NCI-H128 (cell line): ENCODE measurements around the gene MEX3C.

Experiments used
- DNase-seq: peaks from one replicate; lab custom pipeline; 2025; ENCODE audit not compliant: unreplicated experiment; lab: John Stamatoyannopoulos, UW

Gene MEX3C

GRCh38 chr18:51197661-51198424 lies at the start of gene MEX3C:
Gene MEX3C (minus strand): TSS chr18:51197681. CDS start chr18:51197320, 361 bp downstream.
- DNase-seq = peak; percentile 100

- DNase-seq = no peak
Measured at GRCh38 chr18:51241226-51241625, 43.7 kb upstream of the MEX3C start.

DNA sequence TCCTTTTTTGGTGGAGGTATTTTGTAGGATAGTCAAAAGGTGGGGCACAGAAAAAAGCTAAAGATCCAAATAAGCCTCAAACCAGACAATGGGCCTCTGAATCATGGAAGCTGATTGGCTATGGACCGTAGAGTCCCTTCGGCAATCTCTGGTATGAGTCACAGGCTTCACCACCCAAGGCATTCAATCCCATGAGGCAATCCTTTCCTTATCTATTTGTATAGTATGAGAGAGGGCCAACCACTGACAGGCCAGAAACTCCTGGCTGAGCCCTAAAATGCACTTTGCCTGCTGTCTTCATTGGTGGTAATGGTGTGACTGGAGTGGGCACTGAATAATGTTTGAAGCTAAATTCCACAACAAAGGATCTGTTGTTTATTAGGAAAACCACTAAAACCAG lies 38.7 kb upstream of the MEX3C start:
- DNase-seq = no peak

- DNase-seq = no peak
Measured at GRCh38 chr18:51235009-51235789, 37.7 kb upstream of the MEX3C start.

DNA sequence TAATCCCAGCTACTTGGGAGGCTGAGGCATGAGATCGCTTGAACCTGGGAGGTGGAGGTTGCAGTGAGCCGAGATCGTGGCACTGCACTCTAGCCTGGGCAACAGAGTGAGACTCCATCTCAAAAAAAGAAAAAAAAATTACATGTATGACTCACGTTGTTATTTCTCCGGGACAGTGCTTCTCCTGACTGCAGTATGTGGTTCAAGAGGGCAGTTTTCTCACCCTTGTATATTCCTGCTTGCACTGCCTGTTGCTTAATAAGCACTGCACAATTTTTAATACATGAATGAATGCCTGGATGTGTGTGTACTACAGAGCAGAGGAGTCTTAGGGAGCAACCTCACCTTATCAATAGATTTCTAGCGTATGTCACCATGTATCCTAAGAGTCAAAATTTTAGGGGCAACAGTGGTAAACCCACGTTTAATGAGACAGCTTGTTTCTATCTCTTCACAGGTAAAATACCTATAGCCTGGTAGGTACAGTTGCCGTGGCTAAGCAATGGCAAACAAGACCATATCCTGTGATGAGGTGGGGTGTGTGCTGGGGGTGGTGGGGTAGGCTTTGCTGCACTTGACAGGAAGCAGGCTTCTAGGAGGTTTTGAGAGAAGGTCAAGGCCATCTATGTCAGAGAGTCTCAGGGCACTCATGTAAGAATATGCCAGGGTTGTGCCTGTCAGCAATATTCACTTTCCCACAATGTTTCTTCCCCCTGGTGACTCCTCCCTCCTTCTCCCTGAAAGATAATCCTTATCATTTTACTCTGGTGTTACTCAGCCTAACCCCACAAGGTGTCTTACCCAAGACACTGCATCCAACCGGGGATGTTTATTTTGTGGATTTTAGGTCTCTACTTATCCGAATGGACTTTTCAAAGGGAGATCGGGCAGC lies 36.9 kb upstream of the MEX3C start:
- no peak for DNase-seq

DNA sequence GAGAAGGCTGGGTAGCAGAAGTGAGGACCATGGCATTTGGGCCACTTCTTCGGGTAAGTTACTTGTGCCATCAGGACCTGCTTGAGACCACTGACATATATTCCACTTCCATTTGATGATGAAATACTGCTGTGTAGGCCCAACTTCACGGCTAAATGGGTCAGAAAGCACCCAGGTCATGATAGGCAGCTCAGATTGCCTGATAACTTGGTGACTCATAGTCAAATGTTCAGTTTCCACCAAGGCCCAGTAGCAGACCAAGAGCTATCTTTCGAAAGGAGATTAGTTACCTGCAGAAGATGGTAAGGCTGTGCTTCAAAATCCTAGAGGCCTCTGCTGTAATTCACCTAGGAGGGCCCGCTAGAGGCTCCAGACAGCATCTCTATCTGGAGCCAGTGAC lies 31.8 kb upstream of the MEX3C start:
- no peak for DNase-seq

DNA sequence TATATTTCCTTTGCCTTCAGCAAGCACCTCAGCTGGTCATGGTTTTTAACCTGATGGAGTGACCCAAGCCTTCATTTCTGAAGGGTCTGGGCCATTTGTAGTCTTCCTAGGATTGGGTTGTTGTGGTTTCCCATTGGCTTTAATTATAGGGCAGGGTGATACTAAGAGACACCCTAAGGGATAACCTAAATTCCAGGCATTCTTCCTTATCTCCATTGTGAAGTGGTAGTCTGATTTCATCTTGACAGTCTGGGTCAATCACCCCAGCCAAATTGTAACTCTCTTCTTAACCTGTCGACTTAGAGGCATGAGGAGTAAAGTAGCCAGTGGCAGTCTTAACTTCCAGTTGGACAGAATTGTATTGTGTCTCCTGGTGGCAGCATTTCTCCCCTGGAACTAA lies 30.2 kb upstream of the MEX3C start:
- DNase-seq = no peak

GRCh38 chr18:51226587-51227350 lies 29.3 kb upstream of the MEX3C start:
- DNase-seq = no peak

- DNase-seq = no peak
Measured at GRCh38 chr18:51226068-51226467, 28.6 kb upstream of the MEX3C start.

- DNase-seq = no peak
Measured at GRCh38 chr18:51212606-51213005, 15.1 kb upstream of the MEX3C start.

- no peak for DNase-seq
Measured at GRCh38 chr18:51211552-51211951, 14.1 kb upstream of the MEX3C start.

- no peak for DNase-seq
Measured at GRCh38 chr18:51196811-51197660, 445 bp downstream of the MEX3C start.

GRCh38 chr18:51196118-51196810 lies 1.2 kb downstream of the MEX3C start:
- no peak for DNase-seq

DNA sequence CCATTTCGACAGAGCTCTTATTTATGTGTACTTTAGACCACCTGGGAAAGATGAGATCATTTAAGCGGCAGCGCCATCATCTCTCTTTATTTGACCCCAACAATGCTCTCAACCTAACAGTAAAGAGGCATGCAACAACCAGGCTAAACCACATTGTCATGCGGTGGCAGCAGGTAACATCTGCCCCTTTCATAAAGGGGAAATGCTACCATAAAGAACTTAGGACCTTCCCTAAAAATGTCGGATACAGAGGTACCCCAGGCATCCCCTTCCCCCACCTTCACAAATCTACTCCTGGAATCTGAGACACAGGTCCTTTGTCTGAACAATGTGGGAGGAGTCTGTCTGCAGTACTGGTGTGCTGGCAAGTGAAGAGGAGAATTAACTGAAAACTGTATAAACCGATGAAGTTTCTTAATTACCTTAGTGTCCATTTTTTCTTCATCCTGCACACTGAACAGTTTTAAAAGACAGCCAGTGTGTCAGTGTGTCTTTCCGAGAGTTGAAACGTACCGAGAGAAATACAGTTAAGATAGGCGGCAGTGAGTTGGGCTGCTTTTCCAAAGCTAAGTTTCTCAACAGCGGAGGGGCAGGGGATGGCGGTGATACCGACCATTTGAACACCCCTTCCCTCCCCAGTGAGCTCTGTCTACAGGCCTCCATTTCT lies 1.9 kb downstream of the MEX3C start:
- DNase-seq = peak; percentile 43

DNA sequence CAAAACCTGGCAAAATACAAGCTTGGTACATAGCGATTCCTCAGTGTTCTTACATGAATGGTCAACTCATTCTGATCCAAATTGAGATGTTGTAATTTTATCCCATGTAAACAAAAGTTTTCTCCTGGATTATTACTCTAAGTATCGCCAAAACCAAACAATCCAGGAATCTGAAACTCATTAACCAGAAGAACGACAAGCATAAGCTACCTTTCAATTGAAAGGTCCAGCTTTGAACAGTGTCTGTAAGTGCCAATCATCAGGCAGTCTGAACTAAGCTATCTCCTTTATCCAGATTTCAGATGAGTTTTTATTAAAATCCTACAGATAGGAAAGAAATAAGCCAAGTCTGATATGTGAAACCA lies 2.4 kb downstream of the MEX3C start:
- DNase-seq = no peak

- DNase-seq = no peak
Measured at GRCh38 chr18:51194604-51195003, 2.9 kb downstream of the MEX3C start.

DNA sequence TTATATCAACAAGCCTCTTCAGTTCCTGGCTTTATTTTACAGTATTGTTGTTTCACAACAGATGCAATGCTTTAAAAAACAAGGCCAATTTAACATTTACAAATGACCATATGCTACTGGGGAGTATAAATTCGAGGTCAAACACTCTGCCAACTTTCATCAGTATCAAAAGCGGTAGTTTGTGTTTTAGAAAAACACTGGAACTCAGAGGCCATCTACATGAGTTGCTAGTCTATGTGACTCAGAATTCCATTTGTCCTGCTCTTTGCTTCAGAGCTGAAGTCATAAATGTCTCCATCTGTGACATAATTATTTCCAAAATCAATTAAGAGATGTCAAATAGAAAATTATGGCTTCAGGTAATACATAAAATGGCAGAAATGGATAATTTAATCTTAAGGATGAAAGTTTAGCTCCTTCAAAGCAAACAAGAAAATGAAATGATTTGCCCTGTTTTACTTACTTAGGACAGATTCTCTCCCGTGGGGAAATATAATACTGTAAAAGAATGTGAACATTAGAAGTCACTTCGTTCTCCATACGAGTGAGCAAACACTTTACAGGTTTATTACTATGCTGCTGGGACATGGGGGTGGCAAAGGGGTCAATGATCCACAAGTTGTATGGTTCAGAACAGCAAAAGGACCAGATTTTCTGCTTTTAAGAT lies 3.7 kb downstream of the MEX3C start:
- no peak for DNase-seq

- no peak for DNase-seq
Measured at GRCh38 chr18:51192696-51193095, 4.8 kb downstream of the MEX3C start.
